GM19193 (cell line): ENCODE measurements around the gene FRMD4A.

Source experiments
- POLR2A ChIP-seq: IDR thresholded peaks from 4 replicates; pipeline ENCODE4 v1.6.1; 2011; ENCODE audit not compliant: insufficient read depth, insufficient read length; ENCODE audit errors: extremely low read depth

FRMD4A gene

GRCh38 chr10:13665516-13666262 lies 665.0 kb downstream of the FRMD4A start:
- TF ChIP-seq POLR2A: no peak

DNA sequence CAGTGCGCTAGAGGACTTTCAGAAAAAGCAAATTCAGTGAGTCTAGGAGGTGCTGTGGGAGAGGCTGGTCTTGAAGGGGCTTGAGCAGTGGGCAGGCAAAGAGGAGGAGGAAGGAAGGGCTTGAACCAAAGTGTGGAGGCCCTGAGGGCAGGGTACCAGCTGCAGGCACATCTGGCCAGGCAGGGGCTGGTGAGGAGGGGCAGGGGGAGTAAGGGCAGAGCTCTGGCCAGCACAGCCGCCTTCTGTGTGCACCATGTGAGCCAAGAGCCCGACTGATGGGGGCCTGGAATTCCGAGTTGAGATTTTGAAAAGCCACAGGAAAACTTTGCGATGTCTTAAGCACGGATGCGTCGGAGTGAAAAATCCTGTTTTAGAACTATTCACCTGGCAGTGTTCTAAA lies 669.5 kb downstream of the FRMD4A start:
- no peak for TF ChIP-seq POLR2A

DNA sequence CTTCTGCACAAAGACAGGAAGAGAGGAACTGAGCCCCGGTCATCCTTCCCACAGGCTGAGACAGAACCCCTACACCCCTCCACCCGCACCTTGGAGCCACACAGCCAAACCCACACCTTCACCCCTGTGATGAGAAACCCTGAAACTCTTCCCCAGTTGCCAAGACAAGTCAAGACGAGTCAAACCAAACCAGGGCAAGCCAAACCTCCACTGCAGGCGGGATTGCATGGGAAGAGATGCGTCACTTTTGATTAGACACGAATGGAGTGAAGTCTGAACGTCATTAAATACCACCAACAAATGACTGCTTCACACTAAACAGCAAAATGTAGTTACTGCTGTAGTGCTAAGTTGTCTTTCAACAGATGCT lies 670.2 kb downstream of the FRMD4A start:
- no peak for TF ChIP-seq POLR2A

DNA sequence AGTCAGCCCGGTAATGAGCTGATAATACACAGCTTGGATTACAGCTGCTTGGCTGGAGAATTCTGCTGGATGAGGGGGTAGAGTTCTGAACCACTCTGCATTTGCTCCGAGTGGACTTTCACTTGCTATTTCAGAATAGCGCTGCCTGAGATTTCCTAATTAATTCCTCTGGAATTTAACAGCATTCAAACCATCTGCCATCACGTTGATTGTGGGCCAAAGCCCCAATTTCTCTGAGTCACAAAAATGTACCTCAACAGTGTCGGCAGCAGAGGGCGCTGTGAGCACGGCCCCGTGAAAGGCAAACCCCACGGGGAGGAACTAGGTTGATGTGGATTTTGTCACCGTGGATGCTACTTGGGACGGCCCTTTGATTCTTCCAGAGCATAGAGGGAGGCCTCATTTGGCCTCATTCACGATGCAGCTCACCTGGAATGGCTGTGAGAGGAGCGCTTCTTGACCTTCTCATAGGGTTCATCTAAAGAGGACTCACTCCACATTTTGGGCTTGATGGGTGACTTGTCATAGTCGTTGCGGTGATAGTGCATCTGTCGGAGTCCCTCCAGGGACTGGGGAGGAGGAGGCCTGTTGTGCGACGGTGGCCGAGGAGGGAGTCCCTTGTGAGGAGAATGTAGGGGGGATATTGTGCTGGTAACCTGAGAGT lies 670.7 kb downstream of the FRMD4A start:
- no peak for TF ChIP-seq POLR2A

DNA sequence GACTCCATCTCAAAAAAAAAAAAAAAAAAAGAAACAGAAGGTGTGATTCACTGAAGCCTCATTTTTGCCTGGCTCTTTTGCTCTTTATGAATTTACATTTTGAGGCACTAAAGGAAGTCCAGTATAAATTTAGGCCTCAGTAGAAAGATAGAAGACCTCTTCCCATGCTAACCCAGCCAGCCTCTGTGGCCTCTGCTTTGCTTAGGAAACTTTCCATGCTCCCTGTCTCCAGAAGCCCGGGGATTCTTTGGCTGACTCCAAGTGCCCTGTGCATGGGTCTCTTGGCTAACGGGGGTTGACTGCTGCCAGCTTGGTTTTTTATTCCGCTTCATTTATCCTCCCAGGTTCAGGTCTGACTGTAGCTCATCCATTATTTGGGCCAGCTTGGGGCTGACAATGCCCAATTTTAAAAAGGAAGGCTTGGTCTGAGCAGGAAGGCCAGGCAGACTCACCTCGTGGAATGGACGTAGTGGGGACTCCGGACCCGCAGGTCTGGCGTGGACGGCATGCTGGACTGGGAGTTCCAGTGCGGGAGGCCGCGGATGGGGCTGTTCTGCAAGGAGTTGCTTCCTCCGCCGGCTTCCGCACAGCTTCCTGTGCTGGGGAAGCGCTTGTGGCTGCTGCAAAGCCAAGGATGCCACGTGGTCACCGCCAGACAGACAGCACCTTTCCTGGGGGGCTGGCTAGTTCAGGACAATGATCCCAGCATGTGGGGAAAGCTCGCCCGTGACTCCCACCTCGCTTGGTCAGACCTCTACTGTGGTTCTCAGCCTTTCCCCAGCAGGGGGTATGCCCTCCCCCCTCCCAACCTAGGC lies 671.6 kb downstream of the FRMD4A start:
- no peak for TF ChIP-seq POLR2A

DNA sequence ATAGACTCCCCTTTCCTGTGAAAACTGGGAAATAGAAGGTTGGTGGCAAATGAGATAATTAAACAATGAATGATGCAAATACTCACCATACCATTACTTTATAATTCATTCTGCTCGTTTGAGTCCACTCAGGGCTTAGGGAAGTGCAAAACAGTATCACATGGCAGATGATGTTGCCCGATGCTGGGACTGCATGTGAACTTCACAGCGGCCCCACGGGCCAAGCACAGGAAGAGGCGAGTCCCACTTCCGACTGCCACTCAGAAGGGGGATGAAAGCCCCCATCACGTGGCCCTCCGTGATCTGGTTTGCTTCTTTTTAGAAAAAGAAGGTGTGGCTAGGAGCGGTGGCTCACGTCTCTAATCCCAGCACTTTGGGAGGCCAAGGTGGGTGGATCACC lies 672.5 kb downstream of the FRMD4A start:
- no peak for TF ChIP-seq POLR2A

DNA sequence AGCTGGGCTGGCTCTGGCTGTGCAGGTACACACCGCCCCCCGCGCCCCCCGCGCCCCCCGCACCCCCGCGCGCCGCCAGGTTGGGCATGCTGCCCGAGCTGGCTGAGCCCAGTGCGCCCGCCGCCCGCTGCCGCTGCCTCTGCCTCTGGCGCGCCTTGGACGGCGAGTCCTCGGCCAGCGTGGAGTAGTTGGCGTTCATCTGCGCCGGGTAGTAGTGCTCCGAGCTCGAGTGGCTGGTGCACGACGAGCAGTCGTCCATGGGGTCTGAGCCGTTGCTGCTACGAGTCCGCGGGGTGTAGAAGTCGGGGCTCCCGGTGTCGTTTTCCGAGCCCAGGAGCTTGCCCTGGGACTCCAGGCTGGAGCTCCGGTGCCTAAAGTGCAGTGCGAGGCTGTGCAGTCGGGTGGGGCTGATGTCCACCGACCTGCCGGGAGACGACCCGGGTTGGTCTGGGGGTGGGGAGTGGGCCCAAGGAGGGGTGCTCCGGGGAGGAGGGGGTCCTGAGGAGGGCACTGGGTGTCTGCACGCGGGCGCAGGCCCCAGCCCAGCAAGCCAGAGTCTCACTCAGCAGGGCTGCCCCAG lies 673.5 kb downstream of the FRMD4A start:
- TF ChIP-seq POLR2A: no peak

DNA sequence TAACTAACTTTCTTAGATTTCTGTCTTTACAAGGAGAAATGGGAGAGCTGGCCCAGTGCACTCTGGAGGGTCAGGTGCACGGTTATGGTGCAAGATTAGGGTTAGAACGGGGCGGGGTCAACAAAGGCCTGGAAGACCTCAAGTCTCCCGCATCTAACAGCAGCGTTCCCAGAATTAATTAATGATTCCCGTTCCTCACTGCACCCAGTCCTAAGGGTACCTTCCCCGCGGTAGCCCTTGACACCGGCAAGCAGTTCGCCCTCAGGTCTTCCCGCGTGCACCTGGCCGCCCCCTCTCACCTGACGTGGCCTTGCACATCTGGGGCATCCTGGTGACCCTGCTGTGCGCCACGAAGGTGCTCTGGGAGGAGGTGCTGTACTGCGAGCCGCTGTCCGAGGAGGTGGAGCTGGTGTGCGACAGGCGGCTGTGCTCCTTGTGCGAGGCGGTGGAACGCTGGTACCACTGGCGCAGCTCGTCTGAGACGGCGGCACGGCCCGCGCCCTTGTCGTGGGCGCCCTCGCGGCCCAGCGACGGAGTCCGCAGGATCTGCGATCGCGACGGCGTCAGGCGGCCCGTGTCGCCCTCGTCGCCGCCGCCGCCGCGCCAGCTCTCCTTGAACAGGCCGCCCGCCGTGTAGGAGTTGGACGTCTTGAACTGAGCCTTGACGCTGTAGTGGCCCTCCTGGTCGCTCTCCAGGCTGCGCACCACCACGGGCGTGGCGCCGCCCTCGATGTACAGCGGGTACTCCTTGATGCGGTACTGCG lies 674.2 kb downstream of the FRMD4A start:
- TF ChIP-seq POLR2A: no peak

DNA sequence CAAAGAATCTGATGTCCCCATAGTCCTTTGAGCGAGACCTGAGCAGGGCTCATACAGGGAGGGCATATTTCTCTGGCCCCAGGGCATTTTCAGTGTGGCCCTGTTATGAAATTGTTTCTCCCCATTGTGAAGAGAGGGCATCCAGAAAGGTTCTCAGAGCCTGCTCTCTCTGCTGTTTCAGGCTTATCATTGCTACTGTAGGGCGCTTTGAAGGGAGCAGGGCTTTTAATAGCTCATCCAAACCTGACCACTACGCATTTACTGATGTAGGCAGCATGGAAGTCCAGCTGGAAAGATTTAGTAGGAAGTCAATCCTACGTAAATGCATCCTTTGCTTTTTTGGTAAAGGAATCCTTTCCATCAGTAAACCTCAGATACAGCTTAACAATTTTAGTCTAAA lies 675.9 kb downstream of the FRMD4A start:
- TF ChIP-seq POLR2A: no peak

DNA sequence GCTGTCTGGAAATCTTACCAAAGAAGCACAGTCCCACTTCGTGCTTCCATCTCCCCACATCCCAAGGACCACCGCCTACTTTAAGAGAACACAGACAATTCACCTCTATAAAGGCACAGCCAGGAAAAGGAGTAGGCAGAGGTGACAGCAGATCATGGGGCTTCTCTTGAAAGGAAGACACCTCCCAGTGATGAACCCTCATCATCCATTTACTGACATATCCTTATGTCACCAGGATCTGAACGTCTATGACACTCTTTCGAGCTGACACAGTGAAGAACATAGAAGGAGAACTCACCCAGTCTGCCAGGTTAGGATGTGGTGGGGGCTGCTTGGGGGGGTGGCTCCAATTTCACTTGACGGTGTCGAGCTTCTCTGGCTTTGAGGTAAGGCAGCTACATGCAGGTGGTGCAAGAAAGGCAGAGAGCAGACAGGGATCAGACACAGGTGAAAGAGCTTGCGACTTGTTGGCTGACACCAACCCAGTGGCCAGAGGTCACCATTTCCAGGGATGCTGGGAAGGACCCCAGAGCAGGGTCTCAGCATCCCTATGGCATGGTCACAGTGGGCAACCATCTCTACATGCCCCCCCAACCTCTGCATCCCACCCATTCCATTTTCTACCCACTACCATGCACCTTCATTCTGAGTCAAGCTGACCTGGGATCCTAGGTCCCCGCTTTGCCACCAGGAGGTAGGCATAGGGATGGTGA lies 676.5 kb downstream of the FRMD4A start:
- TF ChIP-seq POLR2A: no peak

DNA sequence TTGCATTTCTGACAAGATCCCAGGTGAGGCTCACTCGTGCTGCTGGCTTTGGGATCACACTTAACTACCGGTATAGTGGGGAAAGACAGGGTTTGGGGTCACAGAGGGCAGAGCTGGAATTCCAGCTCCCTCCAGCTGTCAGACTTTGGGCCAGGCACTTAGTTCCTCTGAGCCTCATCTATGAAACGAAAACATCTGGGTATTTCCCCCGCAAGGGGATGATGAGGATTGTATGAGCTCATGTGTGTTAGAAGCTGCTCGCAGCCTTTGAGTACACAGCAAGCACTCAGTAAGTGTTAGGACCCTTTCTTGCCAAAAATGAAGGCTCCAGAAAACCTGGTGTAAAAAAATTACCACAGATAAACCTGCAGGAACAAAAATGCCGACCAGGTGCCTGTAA lies 677.9 kb downstream of the FRMD4A start:
- TF ChIP-seq POLR2A: no peak

GRCh38 chr10:13651969-13652720 lies 678.6 kb downstream of the FRMD4A start:
- TF ChIP-seq POLR2A: no peak

- TF ChIP-seq POLR2A: no peak
Observed at GRCh38 chr10:13650961-13651360, 679.8 kb downstream of the FRMD4A start.

DNA sequence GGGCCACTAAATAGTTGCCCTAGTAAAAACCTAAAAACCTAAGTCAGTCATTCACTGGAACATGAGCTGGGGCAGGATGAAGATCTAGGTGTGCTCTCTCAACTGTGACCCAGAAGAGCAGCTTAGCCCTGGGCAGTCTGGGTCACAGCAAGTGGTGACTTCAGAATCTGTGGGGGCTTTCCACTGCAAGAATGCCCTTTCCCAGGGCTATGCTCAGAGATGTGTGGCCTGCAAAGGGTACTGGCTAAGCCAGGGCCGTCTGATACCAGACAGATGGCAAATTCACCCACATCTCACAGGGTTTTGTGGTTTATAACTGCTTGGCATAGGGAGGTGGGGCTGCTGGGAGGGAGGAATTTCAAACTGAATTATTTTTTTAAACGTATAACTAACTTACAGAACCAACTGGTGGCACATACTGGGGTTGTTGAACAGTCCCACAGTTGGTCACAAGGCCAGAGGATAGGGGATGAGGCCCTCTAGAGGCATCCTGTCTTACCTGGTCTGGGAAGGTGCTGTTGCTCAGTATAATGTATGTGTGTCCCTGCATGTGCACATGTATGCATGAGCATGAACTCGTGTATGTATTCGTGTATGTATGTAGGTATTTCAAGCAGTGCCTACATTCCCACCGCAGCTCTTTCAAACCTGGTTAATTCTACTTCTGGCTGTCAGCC lies 680.7 kb downstream of the FRMD4A start:
- no peak for TF ChIP-seq POLR2A

- no peak for TF ChIP-seq POLR2A
Observed at GRCh38 chr10:13648425-13648824, 682.3 kb downstream of the FRMD4A start.
